Activated CD8-positive, alpha-beta memory T cell treated with anti-CD3 and anti-CD28 coated beads, Interleukin-2, amount 50 U/mL, for 48 hours (primary cell): Measurements from ENCODE around the gene IDH3A.

Experiments used
- DNase-seq: peaks from one replicate; pipeline ENCODE4 v3.0.0-alpha.2; 2020

IDH3A gene

GRCh38 chr15:78168608-78169007, 19.4 kb downstream of the IDH3A start:
- DNase-seq: no peak

- DNase-seq: no peak
These were observed 21.9 kb downstream of the IDH3A start for GRCh38 chr15:78170848-78171773.

GRCh38 chr15:78171864-78172472, 22.8 kb downstream of the IDH3A start:
- DNase-seq: no peak

GRCh38 chr15:78174401-78174800, 25.2 kb downstream of the IDH3A start:
- no peak for DNase-seq

- no peak for DNase-seq
These were observed 26.2 kb downstream of the IDH3A start for GRCh38 chr15:78175330-78175729.

GRCh38 chr15:78177447-78177873, 28.3 kb downstream of the IDH3A start:
- peak; percentile 67 for DNase-seq

- DNase-seq: no peak
These were observed 28.9 kb downstream of the IDH3A start for GRCh38 chr15:78178064-78178463.

GRCh38 chr15:78179286-78179840, 30.2 kb downstream of the IDH3A start:
- DNase-seq: no peak

GRCh38 chr15:78179906-78180305, 30.7 kb downstream of the IDH3A start:
- no peak for DNase-seq

- DNase-seq: no peak
These were observed 33.2 kb downstream of the IDH3A start for GRCh38 chr15:78182336-78182700.

- no peak for DNase-seq
These were observed 33.7 kb downstream of the IDH3A start for GRCh38 chr15:78182821-78183220.

- DNase-seq: peak; percentile 43
These were observed 43.8 kb downstream of the IDH3A start for GRCh38 chr15:78192826-78193594.

- DNase-seq: peak; percentile 42
These were observed 44.8 kb downstream of the IDH3A start for GRCh38 chr15:78193731-78194567.

GRCh38 chr15:78194568-78194925, 45.4 kb downstream of the IDH3A start:
- peak; percentile 38 for DNase-seq

GRCh38 chr15:78195735-78196201, 46.6 kb downstream of the IDH3A start:
- DNase-seq: peak; percentile 66

- peak; percentile 29 for DNase-seq
These were observed 48.5 kb downstream of the IDH3A start for GRCh38 chr15:78197632-78198031.

GRCh38 chr15:78200276-78200930, 51.2 kb downstream of the IDH3A start:
- peak; percentile 25 for DNase-seq

- DNase-seq: peak; percentile 25
These were observed 52.4 kb downstream of the IDH3A start for GRCh38 chr15:78201281-78202190.

GRCh38 chr15:78203346-78204225, 54.4 kb downstream of the IDH3A start:
- DNase-seq: no peak
